Neural cell (in vitro differentiated cells): Measurements from ENCODE around the gene OVCA2. TPM values are rescaled to one million over a fixed set of nuclear protein-coding genes. Genes with fewer than 3 reads are reported as not detected.

Experiments
- H2AFZ ChIP-seq: fragments of 200-600, 300-800 bp; sonication (generic), shearing (Covaris generic); 2 replicates; pipeline ENCODE4 v1.6.0; 2014; ENCODE audit warnings: low read depth, mild to moderate bottlenecking, antibody characterized with exemption, low read length, moderate library complexity
- H3F3A ChIP-seq: fragments of 200-600 bp; shearing (Covaris generic); 2 replicates; pipeline ENCODE4 v1.6.1; 2016; ENCODE audit warnings: mild to moderate bottlenecking, moderate library complexity, mixed read lengths, antibody characterized with exemption, low read length; ENCODE audit not compliant: insufficient read depth, poor library complexity, severe bottlenecking
- H3K27ac ChIP-seq: fragments of 200-600, 300-800 bp; sonication (generic), shearing (Covaris generic); 2 replicates; pipeline ENCODE4 v1.5.1; 2014; ENCODE audit warnings: mild to moderate bottlenecking, low read length, moderate library complexity
- H3K27me3 ChIP-seq: fragments of 300-800, 200-600 bp; sonication (generic), shearing (Covaris generic); 2 replicates; pipeline ENCODE4 v1.6.0; 2014; ENCODE audit warnings: mild to moderate bottlenecking, low read depth, low read length, moderate library complexity; ENCODE audit not compliant: insufficient read depth
- H3K36me3 ChIP-seq: fragments of 300-800, 200-600 bp; sonication (generic), shearing (Covaris generic); 2 replicates; pipeline ENCODE4 v1.5.1; 2014; ENCODE audit warnings: mild to moderate bottlenecking, antibody characterized with exemption, low read length, moderate library complexity; ENCODE audit not compliant: insufficient read depth
- H3K4me2 ChIP-seq: fragments of 300-800, 200-600 bp; sonication (generic), shearing (Covaris generic); 2 replicates; pipeline ENCODE4 v1.6.0; 2014; ENCODE audit warnings: mild to moderate bottlenecking, low read length
- H3K4me3 ChIP-seq: fragments of 300-800, 200-600 bp; sonication (generic), shearing (Covaris generic); 2 replicates; pipeline ENCODE4 v1.5.1; 2014; ENCODE audit warnings: mild to moderate bottlenecking, low read length, moderate library complexity
- H3K79me2 ChIP-seq: fragments of 200-600 bp; shearing (Covaris generic); replicated peaks from 2 replicates; pipeline ENCODE4 v1.6.0; 2014; ENCODE audit warnings: mild to moderate bottlenecking, low read length, moderate library complexity; ENCODE audit not compliant: insufficient read depth
- H3K9ac ChIP-seq: fragments of 300-800, 200-600 bp; sonication (generic), shearing (Covaris generic); 2 replicates; pipeline ENCODE4 v1.6.1; 2016; ENCODE audit warnings: mild to moderate bottlenecking, low read length, mixed read lengths
- H3K9me2 ChIP-seq: fragments of 200-600 bp; shearing (Covaris generic); 2 replicates; pipeline ENCODE4 v1.6.1; 2016; ENCODE audit warnings: mild to moderate bottlenecking, low read length, mixed read lengths; ENCODE audit not compliant: insufficient read depth
- H3K9me3 ChIP-seq: fragments of 200-600, 300-800 bp; sonication (generic), shearing (Covaris generic); 2 replicates; pipeline ENCODE4 v1.6.1; 2016; ENCODE audit warnings: mild to moderate bottlenecking, mixed run types, low read length, moderate library complexity, mixed read lengths
- H4K20me1 ChIP-seq: fragments of 200-600 bp; shearing (Covaris generic); 2 replicates; pipeline ENCODE4 v1.6.1; 2016; ENCODE audit warnings: mild to moderate bottlenecking, mixed run types; ENCODE audit not compliant: insufficient read depth
- CTCF ChIP-seq: fragments of 450-650 bp; IDR thresholded peaks from 2 replicates; pipeline ENCODE4 v1.5.1; 2014; ENCODE audit warnings: antibody characterized with exemption, mild to moderate bottlenecking, moderate library complexity; ENCODE audit not compliant: poor library complexity, severe bottlenecking
- EP300 ChIP-seq: fragments of 450-650 bp; conservative IDR thresholded peaks from 2 replicates; pipeline ENCODE4 v1.6.1; 2014; ENCODE audit warnings: antibody characterized with exemption, mild to moderate bottlenecking, moderate library complexity; ENCODE audit not compliant: poor library complexity, severe bottlenecking
- EZH2 ChIP-seq: fragments of 200-600, 300-800 bp; shearing (Covaris generic), sonication (generic); IDR thresholded peaks from 2 replicates; pipeline ENCODE4 v1.6.1; 2014; ENCODE audit warnings: antibody characterized with exemption, low read length, borderline replicate concordance, mild to moderate bottlenecking; ENCODE audit not compliant: insufficient read depth, poor library complexity, severe bottlenecking
- MXI1 ChIP-seq: fragments of 450-650 bp; conservative IDR thresholded peaks from 2 replicates; pipeline ENCODE4 v1.6.1; 2014; ENCODE audit warnings: antibody characterized with exemption, mild to moderate bottlenecking; ENCODE audit not compliant: poor library complexity, severe bottlenecking
- POLR2AphosphoS5 ChIP-seq: IDR thresholded peaks from 2 replicates; pipeline ENCODE4 v1.6.1; 2012
- RAD21 ChIP-seq: fragments of 450-650 bp; conservative IDR thresholded peaks from 2 replicates; pipeline ENCODE4 v1.6.1; 2014; ENCODE audit warnings: antibody characterized with exemption, mild to moderate bottlenecking, moderate library complexity
- SMC3 ChIP-seq: fragments of 450-650 bp; conservative IDR thresholded peaks from 2 replicates; pipeline ENCODE4 v1.6.1; 2014; ENCODE audit warnings: antibody characterized with exemption, mild to moderate bottlenecking, moderate library complexity; ENCODE audit not compliant: poor library complexity
- TAF1 ChIP-seq: IDR thresholded peaks from 2 replicates; pipeline ENCODE4 v1.6.1; 2012; ENCODE audit warnings: low read depth
- polyA plus RNA-seq: library from polyadenylated mRNA; depleted of rRNA; stranded (reverse); fragments of >200 nt; gene quantifications from 2 replicates; pipeline ENCODE4 v1.2.3, GENCODE V29; 2014
- TF ChIP-seq, protein P1 (sequence below): IDR thresholded peaks from 2 replicates; pipeline ENCODE4 v1.6.1; 2012; ENCODE audit warnings: borderline replicate concordance

Gene OVCA2
- polyA plus RNA-seq, 1 donor from 2014 or later: 54.4 TPM

DNA sequence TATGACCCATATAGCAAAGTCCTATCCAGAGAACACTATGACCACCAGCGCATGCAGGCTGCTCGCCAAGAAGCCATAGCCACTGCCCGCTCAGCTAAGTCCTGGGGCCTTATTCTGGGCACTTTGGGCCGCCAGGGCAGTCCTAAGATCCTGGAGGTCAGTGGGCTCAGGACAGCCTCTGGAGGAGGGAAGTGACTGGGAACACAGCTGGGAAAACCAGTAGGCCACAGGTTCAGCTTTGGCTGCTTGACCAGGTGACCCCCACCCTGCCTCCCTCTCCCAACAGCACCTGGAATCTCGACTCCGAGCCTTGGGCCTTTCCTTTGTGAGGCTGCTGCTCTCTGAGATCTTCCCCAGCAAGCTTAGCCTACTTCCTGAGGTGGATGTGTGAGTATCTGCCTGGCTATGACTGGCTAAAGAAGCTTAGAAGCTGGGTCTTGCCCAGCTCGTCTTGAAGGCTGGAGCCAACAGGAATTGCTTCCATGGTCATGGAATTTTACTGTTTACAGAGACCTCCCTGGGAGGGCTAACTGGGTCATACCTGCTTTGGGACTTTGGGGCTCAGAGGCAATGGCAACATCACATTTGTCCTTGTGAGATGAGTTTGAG is 1.5 kb upstream of the OVCA2 start:
- Histone ChIP-seq H3K9me2 (no peaks in the 10 kb centered on the region), H3K9ac (no peak overlapping the region), H3K4me3 (no peak overlapping the region), H3F3A (peaks cover 6% of the 10 kb centered on the region), H3K27me3 (no peaks in the 10 kb centered on the region), H3K79me2 (no peaks in the 10 kb centered on the region), H3K36me3 (no peaks in the 10 kb centered on the region), H2AFZ (no peak overlapping the region), H3K27ac (no peak overlapping the region), H3K9me3 (no peaks in the 10 kb centered on the region), H3K4me2 (no peak overlapping the region), H4K20me1 (no peaks in the 10 kb centered on the region)
- TF ChIP-seq MXI1: no peak
- TF ChIP-seq TAF1: no peak
- TF ChIP-seq, protein P1, sequence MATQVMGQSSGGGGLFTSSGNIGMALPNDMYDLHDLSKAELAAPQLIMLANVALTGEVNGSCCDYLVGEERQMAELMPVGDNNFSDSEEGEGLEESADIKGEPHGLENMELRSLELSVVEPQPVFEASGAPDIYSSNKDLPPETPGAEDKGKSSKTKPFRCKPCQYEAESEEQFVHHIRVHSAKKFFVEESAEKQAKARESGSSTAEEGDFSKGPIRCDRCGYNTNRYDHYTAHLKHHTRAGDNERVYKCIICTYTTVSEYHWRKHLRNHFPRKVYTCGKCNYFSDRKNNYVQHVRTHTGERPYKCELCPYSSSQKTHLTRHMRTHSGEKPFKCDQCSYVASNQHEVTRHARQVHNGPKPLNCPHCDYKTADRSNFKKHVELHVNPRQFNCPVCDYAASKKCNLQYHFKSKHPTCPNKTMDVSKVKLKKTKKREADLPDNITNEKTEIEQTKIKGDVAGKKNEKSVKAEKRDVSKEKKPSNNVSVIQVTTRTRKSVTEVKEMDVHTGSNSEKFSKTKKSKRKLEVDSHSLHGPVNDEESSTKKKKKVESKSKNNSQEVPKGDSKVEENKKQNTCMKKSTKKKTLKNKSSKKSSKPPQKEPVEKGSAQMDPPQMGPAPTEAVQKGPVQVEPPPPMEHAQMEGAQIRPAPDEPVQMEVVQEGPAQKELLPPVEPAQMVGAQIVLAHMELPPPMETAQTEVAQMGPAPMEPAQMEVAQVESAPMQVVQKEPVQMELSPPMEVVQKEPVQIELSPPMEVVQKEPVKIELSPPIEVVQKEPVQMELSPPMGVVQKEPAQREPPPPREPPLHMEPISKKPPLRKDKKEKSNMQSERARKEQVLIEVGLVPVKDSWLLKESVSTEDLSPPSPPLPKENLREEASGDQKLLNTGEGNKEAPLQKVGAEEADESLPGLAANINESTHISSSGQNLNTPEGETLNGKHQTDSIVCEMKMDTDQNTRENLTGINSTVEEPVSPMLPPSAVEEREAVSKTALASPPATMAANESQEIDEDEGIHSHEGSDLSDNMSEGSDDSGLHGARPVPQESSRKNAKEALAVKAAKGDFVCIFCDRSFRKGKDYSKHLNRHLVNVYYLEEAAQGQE: no peak
- no peak for TF ChIP-seq EP300
- TF ChIP-seq EZH2: no peak
- no peak for TF ChIP-seq CTCF
- TF ChIP-seq POLR2AphosphoS5: no peak
- TF ChIP-seq SMC3: no peak
- TF ChIP-seq RAD21: no peak

DNA sequence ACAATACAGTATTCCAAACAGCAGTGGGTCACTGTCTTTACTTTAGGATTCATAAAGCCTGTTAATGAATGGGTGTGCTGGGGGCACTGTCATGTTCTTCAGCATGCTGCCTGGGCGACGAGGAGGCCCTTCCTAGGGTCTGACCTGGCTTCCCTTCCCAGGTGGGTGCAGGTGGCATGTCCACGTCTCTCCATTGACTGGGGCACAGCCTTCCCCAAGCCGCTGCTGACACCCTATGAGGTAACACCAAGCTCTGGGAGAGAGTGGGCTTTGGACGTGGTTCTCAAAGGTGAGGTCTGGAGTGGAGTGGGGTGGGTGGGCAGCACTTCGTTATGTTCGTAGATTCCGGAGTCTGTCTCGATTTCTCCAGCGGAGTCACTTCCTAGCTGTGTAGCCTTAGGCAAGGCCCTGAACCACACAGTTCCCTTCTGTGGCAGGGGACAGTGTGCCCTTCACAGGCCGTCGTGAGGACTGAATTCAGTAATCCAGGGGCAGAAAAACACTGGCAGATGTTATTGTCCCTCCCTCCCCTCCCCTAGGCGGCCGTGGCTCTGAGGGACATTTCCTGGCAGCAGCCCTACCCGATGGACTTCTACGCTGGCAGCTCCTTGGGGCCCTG is 771 bp upstream of the OVCA2 start:
- no peaks in the 10 kb centered on the region for H3K27me3 ChIP-seq
- peak overlapping the region; percentile 73 for H2AFZ ChIP-seq
- H3K9me2 ChIP-seq: no peaks in the 10 kb centered on the region
- H4K20me1 ChIP-seq: no peaks in the 10 kb centered on the region
- H3F3A ChIP-seq: peaks cover 6% of the 10 kb centered on the region
- no peaks in the 10 kb centered on the region for H3K36me3 ChIP-seq
- no peaks in the 10 kb centered on the region for H3K79me2 ChIP-seq
- peak overlapping the region; percentile 79 for H3K9ac ChIP-seq
- H3K9me3 ChIP-seq: no peaks in the 10 kb centered on the region
- TF ChIP-seq EP300: no peak
- no peak for TF ChIP-seq POLR2AphosphoS5
- TF ChIP-seq EZH2: no peak
- no peak for TF ChIP-seq TAF1
- TF ChIP-seq CTCF: no peak
- TF ChIP-seq, protein P1: no peak
- TF ChIP-seq SMC3: no peak
- TF ChIP-seq RAD21: no peak
- no peak for TF ChIP-seq MXI1
- H3K27ac ChIP-seq: peak overlapping the region; percentile 84
- H3K4me3 ChIP-seq: peak overlapping the region; percentile 84
- H3K4me2 ChIP-seq: peak overlapping the region; percentile 46
